Peyer's patch (tissue), 4 donors: ENCODE results near the gene LRRFIP1. TPM values are rescaled to one million over a fixed set of nuclear protein-coding genes. Genes with fewer than 3 reads are reported as not detected.
A peak's percentile ranks its signal among the peaks of the same experiment; 100 is the strongest.

Experiments used
- DNase-seq, 3 donors: peaks; one replicate each; pipeline ENCODE4 v3.0.0-alpha.2; 2017 to 2019
- H3K27ac ChIP-seq, 4 donors: fragments of 200-600 bp; sonication (generic); one replicate each; pipeline ENCODE4 v1.5.1; 2016 to 2019
- H3K27me3 ChIP-seq, 2 donors: fragments of 200-600 bp; sonication (generic); one replicate each; pipeline ENCODE4 v1.5.1; 2019
- H3K36me3 ChIP-seq, 3 donors: fragments of 200-600 bp; sonication (generic); one replicate each; pipeline ENCODE4 v1.5.1; 2016 to 2019
- H3K4me1 ChIP-seq, 4 donors: fragments of 200-600 bp; sonication (generic); one replicate each; pipeline ENCODE4 v1.5.1; 2016 to 2019
- H3K4me3 ChIP-seq, 4 donors: fragments of 200-600 bp; sonication (generic); 1 replicate in 3 of 4; 2 replicates in 1 of 4; pipeline ENCODE4 v1.5.1; 2016 to 2019; ENCODE audit warnings: mild to moderate bottlenecking in 1 of 4
- H3K9me3 ChIP-seq, 4 donors: fragments of 200-600 bp; sonication (generic); one replicate each; pipeline ENCODE4 v1.5.1; 2016 to 2019; ENCODE audit warnings: mild to moderate bottlenecking in 1 of 4
- CTCF ChIP-seq, 6 experiments: fragments of 450-650 bp in 4 of 6; fragments of 200-600 bp in 2 of 6; sonication (generic) in 1 of 6; IDR thresholded peaks; one replicate each; pipeline ENCODE4 v1.5.1; 2017 to 2019; ENCODE audit warnings: antibody characterized with exemption in 6 of 6, mild to moderate bottlenecking in 3 of 6, moderate library complexity in 1 of 6
- POLR2A ChIP-seq, 2 donors: fragments of 450-650 bp; IDR thresholded peaks; one replicate each; pipeline ENCODE4 v1.5.1; 2017; ENCODE audit warnings: antibody characterized with exemption in 2 of 2, mild to moderate bottlenecking in 2 of 2, moderate library complexity in 2 of 2
- total RNA-seq, 4 donors: library from RNA; depleted of rRNA; stranded (reverse); fragments of >200 nt; gene quantifications; one replicate each; pipeline ENCODE4 v1.1.0, GENCODE V29; 2016

LRRFIP1 gene
- total RNA-seq, 4 donors from 2014 or later: 114 to 182 (median 135) TPM

GRCh38 chr2:237649541-237650454 lies 22.4 kb downstream of the LRRFIP1 start:
- no peak overlapping the region for H3K4me3 ChIP-seq
- no peak for TF ChIP-seq CTCF (IDR thresholded peaks at IDR 0.05)
- TF ChIP-seq POLR2A (IDR thresholded peaks at IDR 0.05): no peak
- no peaks in the 10 kb centered on the region for H3K4me1 ChIP-seq
- no peaks in the 10 kb centered on the region for H3K36me3 ChIP-seq
- H3K27me3 ChIP-seq: no peaks in the 10 kb centered on the region
- H3K27ac ChIP-seq: no peak overlapping the region
- peak in 1 of 3 donors; percentile 39 for DNase-seq
- H3K9me3 ChIP-seq: no peaks in the 10 kb centered on the region

GRCh38 chr2:237650455-237650850 lies 23.1 kb downstream of the LRRFIP1 start:
- Histone ChIP-seq H3K27ac (no peak overlapping the region), H3K4me3 (no peak overlapping the region), H3K9me3 (no peaks in the 10 kb centered on the region), H3K36me3 (no peaks in the 10 kb centered on the region), H3K4me1 (no peaks in the 10 kb centered on the region), H3K27me3 (no peaks in the 10 kb centered on the region)
- peak in 1 of 3 donors; percentile 37 for DNase-seq
- no peak for TF ChIP-seq CTCF (IDR thresholded peaks at IDR 0.05)
- no peak for TF ChIP-seq POLR2A (IDR thresholded peaks at IDR 0.05)

DNA sequence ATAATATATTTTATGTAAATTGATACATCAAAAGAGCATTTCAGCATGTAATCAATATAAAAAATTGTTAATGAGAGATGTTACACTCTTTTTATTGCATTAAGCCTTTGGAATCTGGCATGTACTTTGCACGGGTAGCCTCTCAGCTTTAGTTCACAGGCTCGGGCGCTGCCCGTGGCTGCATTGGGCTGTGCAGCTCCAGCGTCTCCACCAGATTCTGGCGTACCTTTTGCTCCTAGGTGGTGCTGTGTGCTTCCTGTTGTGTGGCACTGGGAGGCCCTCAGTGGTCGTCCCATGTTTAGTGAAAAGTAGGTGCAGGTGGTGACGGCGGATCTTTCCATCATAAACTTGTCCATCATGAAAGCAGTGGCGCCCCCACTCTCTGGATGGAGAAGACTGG lies 24.4 kb downstream of the LRRFIP1 start:
- Histone ChIP-seq H3K9me3 (no peaks in the 10 kb centered on the region), H3K4me1 (no peaks in the 10 kb centered on the region), H3K36me3 (no peaks in the 10 kb centered on the region), H3K4me3 (no peak overlapping the region), H3K27me3 (no peaks in the 10 kb centered on the region), H3K27ac (no peak overlapping the region)
- DNase-seq: peak in 1 of 3 donors; percentile 41
- TF ChIP-seq CTCF (IDR thresholded peaks at IDR 0.05) (no peak), POLR2A (IDR thresholded peaks at IDR 0.05) (no peak)

DNA sequence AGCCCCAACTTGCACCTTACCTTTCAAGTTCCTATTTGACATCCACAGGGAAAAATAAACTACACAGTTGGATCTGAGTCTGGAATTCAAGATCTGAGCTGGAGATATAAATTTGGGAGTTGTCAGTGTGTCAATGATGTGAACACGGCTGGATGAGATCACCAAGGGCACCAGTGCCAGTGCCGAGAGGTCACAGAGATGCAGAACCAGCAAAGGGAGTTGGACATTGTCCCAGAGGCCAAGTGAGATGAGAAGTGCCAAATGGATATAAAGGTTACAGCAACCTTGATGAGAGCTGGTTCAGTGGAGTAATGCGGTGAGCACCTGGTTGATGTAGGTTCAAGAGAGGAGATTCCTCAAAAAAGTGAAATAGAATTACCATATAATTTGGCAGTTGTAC lies 24.8 kb downstream of the LRRFIP1 start:
- no peaks in the 10 kb centered on the region for H3K36me3 ChIP-seq
- peak in 1 of 3 donors; percentile 18 for DNase-seq
- H3K9me3 ChIP-seq: no peaks in the 10 kb centered on the region
- TF ChIP-seq POLR2A (IDR thresholded peaks at IDR 0.05): no peak
- TF ChIP-seq CTCF (IDR thresholded peaks at IDR 0.05): no peak
- no peaks in the 10 kb centered on the region for H3K4me1 ChIP-seq
- H3K27me3 ChIP-seq: no peaks in the 10 kb centered on the region
- H3K27ac ChIP-seq: no peak overlapping the region
- H3K4me3 ChIP-seq: no peak overlapping the region

DNA sequence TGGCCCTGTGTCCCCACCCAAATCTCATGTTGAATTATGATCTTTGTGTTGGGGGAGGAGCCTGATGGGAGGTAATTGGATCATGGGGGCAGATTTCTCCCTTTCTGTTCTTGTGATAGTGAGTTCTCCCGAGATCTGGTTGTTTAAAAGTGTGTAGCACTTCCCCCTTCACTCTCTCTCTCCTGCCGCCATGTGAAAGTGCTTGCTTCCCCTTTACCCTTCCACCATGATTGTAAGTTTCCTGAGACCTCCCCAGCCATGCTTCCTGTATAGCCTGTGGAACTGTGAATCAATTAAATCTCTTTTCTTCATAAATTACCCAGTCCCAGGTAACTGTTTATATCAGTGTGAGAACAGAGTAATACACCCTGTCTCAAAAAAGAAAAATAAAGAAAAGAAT lies 25.5 kb downstream of the LRRFIP1 start:
- no peaks in the 10 kb centered on the region for H3K27me3 ChIP-seq
- TF ChIP-seq POLR2A (IDR thresholded peaks at IDR 0.05): no peak
- no peak for TF ChIP-seq CTCF (IDR thresholded peaks at IDR 0.05)
- no peak overlapping the region for H3K27ac ChIP-seq
- DNase-seq: no peak
- H3K4me1 ChIP-seq: no peaks in the 10 kb centered on the region
- H3K9me3 ChIP-seq: no peaks in the 10 kb centered on the region
- H3K36me3 ChIP-seq: no peaks in the 10 kb centered on the region
- H3K4me3 ChIP-seq: no peak overlapping the region
